GM12874 (cell line): Measurements from ENCODE around the gene TMEM150A.

Source experiments
- TF ChIP-seq, protein P1 (sequence below): IDR thresholded peaks from 2 replicates; pipeline ENCODE4 v1.5.1; 2011; ENCODE audit warnings: low read depth, mild to moderate bottlenecking, control low read depth, low read length, moderate library complexity; ENCODE audit not compliant: insufficient read depth

TMEM150A gene

DNA sequence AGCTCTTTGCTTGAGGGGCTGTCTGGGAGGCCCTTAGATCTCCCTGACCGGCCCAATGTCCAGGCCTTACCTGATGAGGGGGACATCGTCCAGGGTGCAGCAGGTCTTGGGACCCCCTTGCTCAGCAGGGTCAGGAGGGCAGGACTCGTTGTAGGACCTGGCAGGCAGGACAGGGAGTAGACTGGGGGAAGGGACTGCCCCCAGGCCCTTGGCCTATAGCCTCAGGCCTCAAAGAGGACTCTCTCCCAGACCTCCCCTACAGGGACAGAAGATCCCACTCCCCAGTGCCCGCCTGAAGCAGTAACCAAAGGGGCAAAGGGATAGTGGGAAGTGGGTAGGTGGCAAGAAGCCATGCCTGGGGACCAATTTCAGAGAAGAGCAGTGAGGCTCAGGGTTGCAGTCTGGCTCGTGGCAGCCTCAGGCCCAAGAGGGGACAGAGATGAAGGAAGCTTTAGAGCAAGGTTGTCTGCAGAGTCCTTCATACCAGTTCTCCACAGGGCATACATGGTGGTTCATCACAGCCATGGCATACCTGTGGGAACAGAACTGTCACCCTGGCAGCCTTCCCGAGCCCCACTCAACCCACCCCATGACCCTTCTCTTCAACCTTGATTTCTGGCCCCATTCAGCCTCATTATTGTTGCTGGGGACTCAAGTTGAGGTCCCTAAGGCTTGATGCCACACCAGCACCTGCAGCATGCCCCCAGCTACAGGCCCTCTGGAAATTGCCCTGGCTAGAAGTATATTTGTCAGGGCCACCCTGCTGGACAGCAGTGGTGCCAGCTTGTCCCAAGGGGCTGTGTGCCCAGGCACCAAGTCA, 1.3 kb downstream of the TMEM150A start:
- TF ChIP-seq, protein P1, sequence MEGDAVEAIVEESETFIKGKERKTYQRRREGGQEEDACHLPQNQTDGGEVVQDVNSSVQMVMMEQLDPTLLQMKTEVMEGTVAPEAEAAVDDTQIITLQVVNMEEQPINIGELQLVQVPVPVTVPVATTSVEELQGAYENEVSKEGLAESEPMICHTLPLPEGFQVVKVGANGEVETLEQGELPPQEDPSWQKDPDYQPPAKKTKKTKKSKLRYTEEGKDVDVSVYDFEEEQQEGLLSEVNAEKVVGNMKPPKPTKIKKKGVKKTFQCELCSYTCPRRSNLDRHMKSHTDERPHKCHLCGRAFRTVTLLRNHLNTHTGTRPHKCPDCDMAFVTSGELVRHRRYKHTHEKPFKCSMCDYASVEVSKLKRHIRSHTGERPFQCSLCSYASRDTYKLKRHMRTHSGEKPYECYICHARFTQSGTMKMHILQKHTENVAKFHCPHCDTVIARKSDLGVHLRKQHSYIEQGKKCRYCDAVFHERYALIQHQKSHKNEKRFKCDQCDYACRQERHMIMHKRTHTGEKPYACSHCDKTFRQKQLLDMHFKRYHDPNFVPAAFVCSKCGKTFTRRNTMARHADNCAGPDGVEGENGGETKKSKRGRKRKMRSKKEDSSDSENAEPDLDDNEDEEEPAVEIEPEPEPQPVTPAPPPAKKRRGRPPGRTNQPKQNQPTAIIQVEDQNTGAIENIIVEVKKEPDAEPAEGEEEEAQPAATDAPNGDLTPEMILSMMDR, result no peak

DNA sequence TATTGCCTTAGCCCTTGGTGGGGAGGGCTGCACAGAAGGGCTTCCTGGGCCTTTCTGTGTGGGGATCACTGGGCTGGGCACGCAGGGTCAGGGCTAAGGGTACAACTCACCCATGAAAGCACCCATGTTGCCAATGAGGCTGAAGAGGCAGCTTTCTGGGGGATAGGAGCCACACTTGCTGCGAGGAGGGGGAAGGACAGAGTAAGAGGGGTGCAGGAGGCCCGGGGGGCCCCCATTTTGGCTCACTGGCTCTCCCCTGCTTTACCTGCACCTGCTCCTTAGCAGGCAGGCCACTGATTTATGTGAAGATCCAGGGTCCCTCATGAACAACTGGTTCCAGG, 2.3 kb downstream of the TMEM150A start:
- TF ChIP-seq, protein P1, result no peak

DNA sequence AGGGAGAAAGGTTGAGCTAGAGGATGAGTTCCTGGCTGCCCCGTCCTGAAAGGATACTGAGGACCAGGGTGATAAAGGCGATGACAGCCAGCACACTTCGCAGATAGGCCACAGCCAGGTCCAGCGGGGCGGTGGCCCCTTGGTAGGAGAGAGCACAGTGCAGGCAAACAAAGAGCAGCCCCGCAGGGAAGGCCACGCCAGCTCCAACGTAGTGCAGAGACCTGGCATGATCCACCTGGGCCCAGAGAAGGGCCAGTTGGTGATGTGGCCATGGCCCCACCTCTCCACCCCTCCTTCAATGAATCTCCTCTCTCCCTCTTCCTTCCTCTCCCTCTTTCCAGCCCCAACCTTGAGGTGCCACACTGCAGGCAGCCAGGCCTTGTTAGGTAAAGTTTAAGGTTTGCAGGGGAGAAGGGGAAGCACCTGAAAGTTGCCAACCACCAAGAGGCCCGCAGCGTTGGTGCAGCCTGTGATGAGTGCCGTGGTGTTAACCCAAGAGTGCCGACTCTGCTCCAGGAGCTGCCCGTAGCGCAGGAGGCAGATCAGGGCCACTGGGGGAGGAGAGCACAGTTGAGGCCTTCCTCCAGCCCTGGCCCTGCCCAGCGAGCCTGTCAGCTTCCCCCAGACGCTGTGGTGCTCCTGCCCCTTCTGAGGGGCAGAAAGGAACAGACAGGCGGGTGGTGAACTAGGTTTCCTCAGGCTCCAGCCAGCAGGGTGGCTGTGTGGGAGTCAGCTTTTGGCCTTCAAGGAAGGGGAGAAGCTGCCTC, 2.8 kb downstream of the TMEM150A start:
- TF ChIP-seq, protein P1, result no peak

DNA sequence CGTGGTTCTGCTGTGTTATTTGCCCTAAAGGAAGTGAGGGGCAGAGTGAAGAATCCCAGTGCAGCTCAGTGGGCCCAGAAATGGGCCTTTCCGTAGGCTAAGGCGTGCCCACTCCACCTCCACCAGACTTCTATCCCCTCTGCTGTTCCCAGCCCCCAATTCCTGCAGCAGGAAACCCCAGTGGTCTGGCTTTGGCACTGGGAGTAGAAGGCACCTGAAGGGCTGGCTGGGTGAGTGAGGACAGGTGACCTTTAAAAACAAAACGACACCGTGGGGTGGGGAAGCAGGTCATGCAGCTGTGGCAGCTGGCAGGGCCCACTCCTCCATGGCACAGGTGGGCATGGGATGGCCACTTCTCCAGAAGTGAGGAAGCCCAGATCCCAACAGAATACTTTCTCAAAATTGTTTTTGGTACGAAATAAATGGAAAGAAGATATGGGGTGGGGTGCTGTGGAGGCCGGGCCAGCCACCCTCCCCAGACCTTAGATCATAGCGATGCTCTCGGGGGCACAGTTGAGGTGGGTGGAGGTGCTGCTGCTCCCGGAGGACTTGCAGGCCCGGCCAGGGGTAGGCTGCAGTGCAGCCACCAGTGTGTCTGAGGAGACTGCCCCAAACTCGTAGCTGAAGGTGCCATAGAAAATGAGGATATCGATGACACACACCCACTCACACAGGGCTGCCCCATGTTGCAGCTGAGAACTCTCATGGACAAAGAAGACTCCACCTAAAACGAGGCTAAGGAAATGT, 3.7 kb downstream of the TMEM150A start:
- TF ChIP-seq, protein P1, result no peak

DNA sequence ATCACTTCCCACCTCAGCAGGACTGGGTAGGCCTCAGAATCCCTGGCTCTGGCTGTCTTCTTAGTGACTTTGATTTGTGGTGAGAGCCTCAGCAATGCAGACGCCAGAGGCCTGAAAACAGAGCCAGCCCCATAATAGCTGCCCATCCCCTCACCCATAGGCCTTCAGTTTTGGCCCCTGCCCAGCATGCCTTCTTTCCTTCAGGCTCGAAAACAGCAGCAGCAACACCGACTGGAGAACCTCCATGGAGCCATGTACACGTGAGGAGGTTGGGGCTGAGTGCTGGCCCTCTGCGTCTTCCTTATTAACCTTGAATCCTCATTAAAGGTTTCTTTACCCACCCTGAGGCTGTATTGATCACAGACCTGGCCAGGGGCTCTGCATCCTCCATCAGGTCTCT, 5.3 kb downstream of the TMEM150A start:
- TF ChIP-seq, protein P1, result no peak

DNA sequence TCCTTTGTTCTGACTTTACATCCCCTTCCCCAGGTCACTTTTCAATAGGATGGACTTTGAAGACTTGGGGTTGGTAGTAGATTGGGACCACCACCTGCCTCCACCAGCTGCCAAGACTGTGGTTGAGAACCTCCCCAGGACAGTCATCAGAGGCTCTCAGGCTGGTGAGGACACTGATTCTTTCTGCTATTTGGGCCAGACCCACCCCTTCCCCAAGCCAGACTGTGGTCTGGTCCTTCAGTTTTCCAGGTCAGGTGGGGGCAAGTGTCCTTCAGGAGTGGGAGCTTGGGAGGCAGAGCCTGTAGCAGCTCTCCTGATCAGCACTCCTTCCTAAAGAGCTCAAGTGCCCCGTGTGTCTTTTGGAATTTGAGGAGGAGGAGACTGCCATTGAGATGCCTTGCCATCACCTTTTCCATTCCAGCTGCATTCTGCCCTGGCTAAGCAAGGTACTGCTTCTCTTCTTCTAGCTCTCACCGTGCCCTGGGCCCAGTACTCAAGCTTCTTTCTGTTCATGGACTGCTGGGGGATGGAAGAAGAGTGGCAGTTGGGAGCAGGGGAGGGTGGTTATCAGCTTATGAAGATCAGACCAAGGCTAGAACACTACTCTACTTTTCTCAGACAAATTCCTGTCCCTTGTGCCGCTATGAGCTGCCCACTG, 5.9 kb downstream of the TMEM150A start:
- TF ChIP-seq, protein P1, result no peak

DNA sequence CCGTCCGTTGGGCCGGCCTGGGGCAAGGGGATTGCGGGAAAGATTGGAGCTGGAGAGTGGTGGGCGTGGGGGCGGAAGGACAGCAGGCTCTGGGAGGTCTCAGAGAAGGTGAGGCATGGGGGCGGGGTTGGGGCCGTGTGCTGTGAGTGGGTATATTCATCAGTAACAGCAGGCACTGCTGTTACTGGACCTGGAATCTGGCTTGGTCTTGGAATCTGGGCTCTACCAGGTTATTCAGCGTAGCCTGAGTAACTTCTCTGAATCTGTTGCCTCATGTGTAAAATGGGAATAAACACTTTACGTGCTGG, 6.5 kb downstream of the TMEM150A start:
- TF ChIP-seq, protein P1, result no peak
